ENCODE data around the gene JARID2. TPM values are rescaled to one million over a fixed set of nuclear protein-coding genes. Genes with fewer than 3 reads are reported as not detected.

JARID2 gene
- polyA plus RNA-seq, 1 of the 3 experiments (the other 2 are of a cell fraction): 3.4 TPM

DNA sequence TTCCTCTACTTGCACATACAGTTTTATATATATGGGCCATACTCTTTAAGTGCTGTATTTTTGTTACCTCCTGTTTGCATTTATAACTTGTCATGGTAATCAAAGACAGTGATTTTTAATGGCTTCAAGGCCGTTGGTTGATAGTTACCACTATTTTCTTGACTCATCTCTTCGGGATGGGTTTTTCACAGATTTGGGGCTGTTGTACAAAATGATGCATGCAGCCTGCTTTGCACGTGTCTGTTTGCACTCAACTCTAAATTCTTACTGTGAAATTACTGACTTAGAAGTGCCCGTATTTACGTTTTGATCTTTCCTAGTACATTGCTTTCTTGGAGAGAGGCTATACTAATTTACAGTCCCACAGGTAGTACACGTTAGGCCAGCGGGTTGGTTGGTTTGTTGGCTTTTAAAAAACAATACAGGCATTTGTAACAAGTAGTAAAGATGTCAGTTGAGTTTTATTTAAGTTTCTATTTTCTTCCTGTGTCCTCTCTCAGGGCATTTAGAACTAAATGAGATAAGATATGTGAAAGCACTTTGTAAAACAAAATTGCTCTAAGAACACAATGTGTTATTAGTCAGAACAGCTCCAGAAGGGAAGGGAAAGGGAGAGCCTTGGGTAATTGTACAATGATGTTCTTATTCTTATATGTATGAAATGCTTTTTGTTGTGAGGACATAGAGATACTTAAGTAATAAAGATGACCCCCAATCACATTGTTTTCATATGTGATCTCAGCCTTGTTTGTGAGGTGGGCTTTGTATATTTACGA lies 11.7 kb downstream of the JARID2 start:
- no peak overlapping the region for H2AFZ ChIP-seq (ENCODE audit: low read depth)
- no peak overlapping the region for H3K4me2 ChIP-seq
- no peak overlapping the region for H3K27ac ChIP-seq (ENCODE audit: low read depth in 2 of 2, low read length in 1 of 2)
- DNase-seq: no peak
- ChIA-PET CTCF (interaction anchor here (0.6 kb wide), 1 partner anchor 187 kb away, joined by 3 read pairs; no protein-coding TSS in a partner anchor), POLR2A (no interaction called here)
- H3K36me3 ChIP-seq (replicated peaks in 1 of 2; ENCODE audit: control insufficient read depth in 1 of 2, insufficient read depth in 2 of 2, low read length in 1 of 2): no peaks in the 10 kb centered on the region
- 94% methylated on average over 8 of the region's 8 CpGs for WGBS (ENCODE audit: low lambda C conversion rate)
- H3K4me1 ChIP-seq (ENCODE audit: control insufficient read depth in 1 of 2, insufficient read depth in 2 of 2, low read depth in 1 of 2, low read length in 1 of 2): peaks cover 4 to 38% of the 10 kb centered on the region in 2 experiments; a peak in 3 of 4 replicates
- no peak overlapping the region for H3K9ac ChIP-seq
- H3K9me2 ChIP-seq: no peaks in the 10 kb centered on the region
- no peaks in the 10 kb centered on the region for H3K27me3 ChIP-seq (ENCODE audit: insufficient read depth)
- TF ChIP-seq RXRA (IDR thresholded peaks at IDR 0.05; ENCODE audit: borderline replicate concordance, low read depth): no peak
- TF ChIP-seq, protein P1, sequence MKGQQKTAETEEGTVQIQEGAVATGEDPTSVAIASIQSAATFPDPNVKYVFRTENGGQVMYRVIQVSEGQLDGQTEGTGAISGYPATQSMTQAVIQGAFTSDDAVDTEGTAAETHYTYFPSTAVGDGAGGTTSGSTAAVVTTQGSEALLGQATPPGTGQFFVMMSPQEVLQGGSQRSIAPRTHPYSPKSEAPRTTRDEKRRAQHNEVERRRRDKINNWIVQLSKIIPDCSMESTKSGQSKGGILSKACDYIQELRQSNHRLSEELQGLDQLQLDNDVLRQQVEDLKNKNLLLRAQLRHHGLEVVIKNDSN (IDR thresholded peaks at IDR 0.05; ENCODE audit: borderline replicate concordance, low read depth): no peak
- TF ChIP-seq TCF12 (IDR thresholded peaks at IDR 0.05): no peak
- no peaks in the 10 kb centered on the region for H3K9me3 ChIP-seq
- peaks cover 8% of the 10 kb centered on the region for H3F3A ChIP-seq (replicated peaks; ENCODE audit: insufficient read depth)
- peaks cover 45% of the 10 kb centered on the region for H4K20me1 ChIP-seq (ENCODE audit: insufficient read depth)
- no peak overlapping the region for H3K4me3 ChIP-seq (ENCODE audit: low read depth in 2 of 2, low read length in 1 of 2)
- peaks cover 57% of the 10 kb centered on the region for H3K79me2 ChIP-seq (ENCODE audit: insufficient read depth)

DNA sequence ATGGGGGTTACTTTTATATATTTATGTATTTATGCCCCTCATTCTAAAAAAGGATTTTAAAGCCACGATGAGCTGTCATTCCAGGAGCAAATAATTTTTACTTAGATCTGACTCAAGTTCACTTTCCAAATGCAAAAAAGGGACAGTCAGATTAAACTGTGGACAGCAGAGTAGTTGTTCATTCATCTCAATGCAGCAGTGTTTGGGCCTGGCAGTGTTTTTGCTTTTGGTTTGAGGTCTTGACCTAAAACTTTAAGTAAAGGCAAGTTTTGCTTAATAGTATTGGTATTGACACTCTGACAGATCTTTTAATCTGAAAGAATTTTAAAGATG lies 13.9 kb downstream of the JARID2 start:
- Histone ChIP-seq H3K27ac (ENCODE audit: low read depth in 2 of 2, low read length in 1 of 2) (peak overlapping the region in 1 of 2 experiments; percentile 55; a peak in 2 of 4 replicates), H3K79me2 (ENCODE audit: insufficient read depth) (peaks cover 65% of the 10 kb centered on the region), H4K20me1 (ENCODE audit: insufficient read depth) (peaks cover 45% of the 10 kb centered on the region), H3K27me3 (ENCODE audit: insufficient read depth) (no peaks in the 10 kb centered on the region), H3K36me3 (replicated peaks in 1 of 2; ENCODE audit: control insufficient read depth in 1 of 2, insufficient read depth in 2 of 2, low read length in 1 of 2) (no peaks in the 10 kb centered on the region), H3F3A (replicated peaks; ENCODE audit: insufficient read depth) (peaks cover 8% of the 10 kb centered on the region), H2AFZ (ENCODE audit: low read depth) (no peak overlapping the region), H3K9ac (no peak overlapping the region), H3K9me2 (no peaks in the 10 kb centered on the region), H3K9me3 (no peaks in the 10 kb centered on the region), H3K4me2 (peak overlapping the region; percentile 39), H3K4me1 (ENCODE audit: control insufficient read depth in 1 of 2, insufficient read depth in 2 of 2, low read depth in 1 of 2, low read length in 1 of 2) (peaks cover 4 to 37% of the 10 kb centered on the region in 2 experiments; a peak in 3 of 4 replicates), H3K4me3 (ENCODE audit: low read depth in 2 of 2, low read length in 1 of 2) (no peak overlapping the region)
- CTCF ChIA-PET: interaction anchor here (1.8 kb wide), 1 partner anchor 28 kb away, joined by 4 read pairs; no protein-coding TSS in a partner anchor
- WGBS (ENCODE audit: low lambda C conversion rate): 47% methylated on average over 1 of the region's 1 CpG
- TF ChIP-seq, protein P2, sequence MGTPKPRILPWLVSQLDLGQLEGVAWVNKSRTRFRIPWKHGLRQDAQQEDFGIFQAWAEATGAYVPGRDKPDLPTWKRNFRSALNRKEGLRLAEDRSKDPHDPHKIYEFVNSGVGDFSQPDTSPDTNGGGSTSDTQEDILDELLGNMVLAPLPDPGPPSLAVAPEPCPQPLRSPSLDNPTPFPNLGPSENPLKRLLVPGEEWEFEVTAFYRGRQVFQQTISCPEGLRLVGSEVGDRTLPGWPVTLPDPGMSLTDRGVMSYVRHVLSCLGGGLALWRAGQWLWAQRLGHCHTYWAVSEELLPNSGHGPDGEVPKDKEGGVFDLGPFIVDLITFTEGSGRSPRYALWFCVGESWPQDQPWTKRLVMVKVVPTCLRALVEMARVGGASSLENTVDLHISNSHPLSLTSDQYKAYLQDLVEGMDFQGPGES (IDR thresholded peaks at IDR 0.05; ENCODE audit: low read depth, low read length): no peak
- TF ChIP-seq, protein P3, sequence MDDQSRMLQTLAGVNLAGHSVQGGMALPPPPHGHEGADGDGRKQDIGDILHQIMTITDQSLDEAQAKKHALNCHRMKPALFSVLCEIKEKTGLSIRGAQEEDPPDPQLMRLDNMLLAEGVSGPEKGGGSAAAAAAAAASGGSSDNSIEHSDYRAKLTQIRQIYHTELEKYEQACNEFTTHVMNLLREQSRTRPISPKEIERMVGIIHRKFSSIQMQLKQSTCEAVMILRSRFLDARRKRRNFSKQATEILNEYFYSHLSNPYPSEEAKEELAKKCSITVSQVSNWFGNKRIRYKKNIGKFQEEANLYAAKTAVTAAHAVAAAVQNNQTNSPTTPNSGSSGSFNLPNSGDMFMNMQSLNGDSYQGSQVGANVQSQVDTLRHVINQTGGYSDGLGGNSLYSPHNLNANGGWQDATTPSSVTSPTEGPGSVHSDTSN (IDR thresholded peaks at IDR 0.05): peak; percentile 53; the same call in 1 of the 2 replicates
- DNase-seq: no peak
- POLR2A ChIA-PET: interaction anchor here (0.8 kb wide), 1 partner anchor 14 kb away, joined by 3 read pairs; no protein-coding TSS in a partner anchor

Measured in SK-N-SH (cell line).